ENCODE results near the gene MAP3K10.
A peak's percentile ranks its signal among the peaks of the same experiment; 100 is the strongest.

The MAP3K10 gene

DNA sequence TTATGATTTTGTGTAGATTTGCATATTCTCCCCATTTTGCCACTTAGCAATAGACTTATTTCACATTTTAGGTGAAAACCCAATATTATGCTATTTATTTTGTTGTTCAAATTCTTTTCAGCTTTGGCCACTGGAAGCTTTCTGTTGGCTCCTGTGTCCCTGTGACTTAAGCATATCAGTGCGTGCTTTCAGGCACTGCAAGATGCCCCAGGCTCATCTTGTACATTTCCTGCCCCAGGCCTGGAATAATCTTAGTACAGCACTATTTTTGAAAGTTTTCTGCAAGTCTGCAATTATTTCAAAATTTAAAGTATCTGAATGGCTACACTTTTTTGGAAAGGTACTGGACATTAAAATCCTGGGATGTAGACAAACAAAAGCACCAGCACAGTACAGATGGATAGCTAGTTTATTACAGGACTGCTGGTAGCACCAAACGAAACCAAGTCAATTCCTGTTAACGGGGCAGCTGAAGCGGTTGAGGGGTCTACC, 38.7 kb downstream of the MAP3K10 start:
- CTCF ChIA-PET, result interaction anchor here (1.0 to 1.4 kb wide), 4 partner anchors 9 to 75 kb away, joined by 3 to 6 read pairs (median 4); no protein-coding TSS in a partner anchor
- peaks cover 18 to 20% of the 10 kb centered on the region in 2 experiments for H3K36me3 ChIP-seq (ENCODE audit: control insufficient read depth in 2 of 2, insufficient read depth in 1 of 2, low read length in 2 of 2)

GRCh38 chr19:40231057-40231456, 39.8 kb downstream of the MAP3K10 start:
- Histone ChIP-seq H3K4me3 (ENCODE audit: low read depth, low read length) (no peak overlapping the region), H3K27ac (ENCODE audit: extremely low read depth, low read depth, low read length) (peak overlapping the region; percentile 24; the same call in 1 of the 2 replicates), H3K36me3 (ENCODE audit: control insufficient read depth in 2 of 2, insufficient read depth in 1 of 2, low read length in 2 of 2) (peaks cover 18 to 31% of the 10 kb centered on the region in 2 experiments), H3K4me1 (ENCODE audit: control insufficient read depth, insufficient read depth, low read length) (peaks cover 11% of the 10 kb centered on the region), H3K9me3 (ENCODE audit: control insufficient read depth, insufficient read depth, low read depth, low read length) (no peaks in the 10 kb centered on the region)
- POLR2A ChIA-PET, result interaction anchor here (1.1 kb wide), 1 partner anchor 46 kb away, joined by 3 read pairs; no protein-coding TSS in a partner anchor
- TF ChIP-seq ZNF223 (tag by site-specific recombination; IDR thresholded peaks at IDR 0.05) (peak; percentile 74; the same call in 1 of the 2 replicates), SP7 (tag by site-specific recombination; IDR thresholded peaks at IDR 0.05) (no peak)
- CTCF ChIA-PET, result interaction anchor here (0.6 to 1.4 kb wide), 4 partner anchors 14 to 261 kb away, joined by 3 to 5 read pairs (median 3); partner anchors contain the start of gene TTC9B

More for the DNA sequence above, 38.7 kb downstream of the MAP3K10 start:
- Histone ChIP-seq H3K27ac (ENCODE audit: extremely low read depth, low read depth, low read length) (no peak overlapping the region), H3K4me1 (ENCODE audit: control insufficient read depth, insufficient read depth, low read length) (peaks cover 11% of the 10 kb centered on the region), H3K9me3 (ENCODE audit: control insufficient read depth, insufficient read depth, low read depth, low read length) (no peaks in the 10 kb centered on the region), H3K4me3 (ENCODE audit: low read depth, low read length) (no peak overlapping the region)
- POLR2A ChIA-PET, result no interaction called here
- TF ChIP-seq ZNF362 (tag by site-specific recombination; IDR thresholded peaks at IDR 0.05) (no peak), ZNF335 (tag by site-specific recombination; conservative IDR thresholded peaks at IDR 0.05) (no peak), ZNF16 (tag by site-specific recombination; IDR thresholded peaks at IDR 0.05; ENCODE audit: low read depth) (no peak), KLF7 (tag by site-specific recombination; IDR thresholded peaks at IDR 0.05; ENCODE audit: borderline replicate concordance) (no peak), IKZF3 (tag by site-specific recombination; IDR thresholded peaks at IDR 0.05) (no peak), OVOL3 (tag by site-specific recombination; IDR thresholded peaks at IDR 0.05) (no peak), ZNF132 (tag by site-specific recombination; IDR thresholded peaks at IDR 0.05; ENCODE audit: borderline replicate concordance) (no peak), GFI1B (tag by site-specific recombination; IDR thresholded peaks at IDR 0.05) (no peak), ZNF624 (tag by site-specific recombination; IDR thresholded peaks at IDR 0.05) (no peak), ZNF10 (tag by site-specific recombination; IDR thresholded peaks at IDR 0.05) (no peak), ZNF302 (tag by site-specific recombination; IDR thresholded peaks at IDR 0.05; ENCODE audit: low read depth) (no peak), ZNF266 (tag by site-specific recombination; IDR thresholded peaks at IDR 0.05; ENCODE audit: low read depth) (no peak)

GRCh38 chr19:40231544-40232424, 40.6 kb downstream of the MAP3K10 start:
- no peak overlapping the region for H3K4me3 ChIP-seq (ENCODE audit: low read depth, low read length)
- peaks cover 24 to 38% of the 10 kb centered on the region in 2 experiments for H3K36me3 ChIP-seq (ENCODE audit: control insufficient read depth in 2 of 2, insufficient read depth in 1 of 2, low read length in 2 of 2)
- H3K9me3 ChIP-seq (ENCODE audit: control insufficient read depth, insufficient read depth, low read depth, low read length), result no peaks in the 10 kb centered on the region
- POLR2A ChIA-PET, result interaction anchor here (1.1 kb wide), 1 partner anchor 45 kb away, joined by 3 read pairs; no protein-coding TSS in a partner anchor
- CTCF ChIA-PET, result interaction anchor here (0.6 to 1.4 kb wide), 4 partner anchors 14 to 443 kb away, joined by 3 to 5 read pairs (median 3); partner anchors contain the start of gene TTC9B
- H3K27ac ChIP-seq (ENCODE audit: extremely low read depth, low read depth, low read length), result peak overlapping the region; percentile 24; the same call in 1 of the 2 replicates
- H3K4me1 ChIP-seq (ENCODE audit: control insufficient read depth, insufficient read depth, low read length), result peaks cover 11% of the 10 kb centered on the region
- TF ChIP-seq ZNF76 (tag by site-specific recombination; IDR thresholded peaks at IDR 0.05; ENCODE audit: borderline replicate concordance, low read depth) (no peak), ZNF155 (tag by site-specific recombination; IDR thresholded peaks at IDR 0.05) (no peak), ZIC2 (tag by site-specific recombination; IDR thresholded peaks at IDR 0.05) (peak; percentile 70), SP7 (tag by site-specific recombination; IDR thresholded peaks at IDR 0.05) (0 out of 2 replicates have a peak, but pooled peaks have one; percentile 13), PRDM1 (tag by site-specific recombination; IDR thresholded peaks at IDR 0.05) (no peak), ZNF341 (tag by site-specific recombination; IDR thresholded peaks at IDR 0.05; ENCODE audit: low read depth) (peak; percentile 85), ZNF292 (tag by site-specific recombination; IDR thresholded peaks at IDR 0.05; ENCODE audit: borderline replicate concordance, low read depth) (no peak), ZNF324 (tag by site-specific recombination; IDR thresholded peaks at IDR 0.05) (no peak), GLIS2 (tag by site-specific recombination; IDR thresholded peaks at IDR 0.05) (peak; percentile 82), KLF17 (tag by site-specific recombination; IDR thresholded peaks at IDR 0.05) (peak; percentile 68; the same call in 1 of the 2 replicates), ZBTB7A (tag by site-specific recombination; IDR thresholded peaks at IDR 0.05; ENCODE audit: low read depth) (no peak), ZNF24 (tag by site-specific recombination; IDR thresholded peaks at IDR 0.05) (no peak), ZNF530 (tag by site-specific recombination; IDR thresholded peaks at IDR 0.05; ENCODE audit: low read depth) (no peak)
- TF ChIP-seq, protein P1, sequence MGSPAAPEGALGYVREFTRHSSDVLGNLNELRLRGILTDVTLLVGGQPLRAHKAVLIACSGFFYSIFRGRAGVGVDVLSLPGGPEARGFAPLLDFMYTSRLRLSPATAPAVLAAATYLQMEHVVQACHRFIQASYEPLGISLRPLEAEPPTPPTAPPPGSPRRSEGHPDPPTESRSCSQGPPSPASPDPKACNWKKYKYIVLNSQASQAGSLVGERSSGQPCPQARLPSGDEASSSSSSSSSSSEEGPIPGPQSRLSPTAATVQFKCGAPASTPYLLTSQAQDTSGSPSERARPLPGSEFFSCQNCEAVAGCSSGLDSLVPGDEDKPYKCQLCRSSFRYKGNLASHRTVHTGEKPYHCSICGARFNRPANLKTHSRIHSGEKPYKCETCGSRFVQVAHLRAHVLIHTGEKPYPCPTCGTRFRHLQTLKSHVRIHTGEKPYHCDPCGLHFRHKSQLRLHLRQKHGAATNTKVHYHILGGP (tag by site-specific recombination; IDR thresholded peaks at IDR 0.05), result no peak
